GM12878 (cell line): Measurements from ENCODE around the gene CXCL9. TPM values are rescaled to one million over a fixed set of nuclear protein-coding genes. Genes with fewer than 3 reads are reported as not detected.

ENCODE experiments used
- ATAC-seq: fragments of 200-7000 bp; cut with Tn5 transposase; 3 replicates; pipeline ENCODE4 v1.9.1; 2020; ENCODE audit warnings: mild to moderate bottlenecking, moderate library complexity
- BruUV-seq: library from RNA; stranded (reverse); fragments of 400-500 nt; replicated peaks from 2 replicates; lab custom pipeline; 2021; lab: Mats Ljungman, UMichigan
- CTCF ChIA-PET: fragments of 300-600 bp; sonication (Branson Sonifier 250); formaldehyde crosslinking; extraction: SDS; loops from one replicate; lab custom pipeline; 2021; ENCODE audit warnings: inconsistent platforms; lab: Yijun Ruan, JAX
- POLR2A ChIA-PET: fragments of 350-600 bp; formaldehyde crosslinking; extraction: SDS; loops from one replicate; lab custom pipeline; 2021; ENCODE audit warnings: inconsistent platforms; lab: Charles Lee
- RAD21 ChIA-PET: fragments of 300-600 bp; sonication (Branson Sonifier 250); formaldehyde crosslinking; loops from one replicate; lab custom pipeline; 2023; ENCODE audit warnings: antibody characterized with exemption; ENCODE audit not compliant: unreplicated experiment; lab: Charles Lee
- SMC1A ChIA-PET: fragments of 300-600 bp; sonication (Branson Sonifier 250); formaldehyde crosslinking; loops from one replicate; lab custom pipeline; 2023; ENCODE audit not compliant: unreplicated experiment, uncharacterized antibody; lab: Charles Lee
- DNase-seq: peaks from one replicate; pipeline ENCODE4 v3.0.0-alpha.2; 2011; ENCODE audit warnings: low read depth, low spot score
- FAIRE-seq: peaks from 3 replicates; lab custom pipeline; 2011; peaks lifted over from hg19 to GRCh38; lab: Jason Lieb, UNC
- H2AFZ ChIP-seq: 2 replicates; pipeline ENCODE4 v1.6.0; 2011; ENCODE audit warnings: low read depth, low read length, control low read depth; ENCODE audit not compliant: control insufficient read depth
- H3K27ac ChIP-seq: 2 replicates; pipeline ENCODE4 v1.5.1; 2011; ENCODE audit warnings: control low read depth; ENCODE audit not compliant: control insufficient read depth, insufficient read depth
- H3K27me3 ChIP-seq, 2 experiments: replicated peaks in 1 of 2; 2 replicates each; pipeline versions ENCODE4 v1.6.0 to v1.6.1; 2011; ENCODE audit warnings: low read length in 1 of 2; ENCODE audit not compliant: control insufficient read depth in 2 of 2, insufficient read depth in 2 of 2
- H3K36me3 ChIP-seq, 2 experiments: 2 replicates each; pipeline ENCODE4 v1.5.1; 2011; ENCODE audit warnings: low read length in 1 of 2; ENCODE audit not compliant: control insufficient read depth in 2 of 2, insufficient read depth in 2 of 2
- H3K4me1 ChIP-seq: 2 replicates; pipeline ENCODE4 v1.6.1; 2011; ENCODE audit warnings: mild to moderate bottlenecking, low read length, moderate library complexity, mixed read lengths; ENCODE audit not compliant: control insufficient read depth, insufficient read depth
- H3K4me2 ChIP-seq: 2 replicates; pipeline ENCODE4 v1.6.0; 2011; ENCODE audit warnings: control low read depth; ENCODE audit not compliant: control insufficient read depth, insufficient read depth
- H3K4me3 ChIP-seq: fragments of 200-600 bp; sonication (generic); 2 replicates; pipeline ENCODE4 v1.5.1; 2016
- H3K79me2 ChIP-seq: 2 replicates; pipeline ENCODE4 v1.6.0; 2011; ENCODE audit warnings: low read length; ENCODE audit not compliant: control insufficient read depth, insufficient read depth
- H3K9ac ChIP-seq: 2 replicates; pipeline ENCODE4 v1.8.0; 2011; ENCODE audit warnings: low read length, control low read depth, mixed read lengths; ENCODE audit not compliant: control insufficient read depth, insufficient read depth
- H3K9me3 ChIP-seq: replicated peaks from 3 replicates; pipeline ENCODE4 v1.5.1; 2011; ENCODE audit warnings: mild to moderate bottlenecking, low read length; ENCODE audit not compliant: control insufficient read depth, insufficient read depth
- H4K20me1 ChIP-seq: 2 replicates; pipeline ENCODE4 v1.6.0; 2011; ENCODE audit not compliant: control insufficient read depth, insufficient read depth
- RBBP5 ChIP-seq: fragments of 200-600 bp; sonication (generic); conservative IDR thresholded peaks from 2 replicates; pipeline ENCODE4 v1.6.1; 2016
- SREBF1 ChIP-seq: IDR thresholded peaks from 2 replicates; pipeline ENCODE4 v1.6.1; 2012; ENCODE audit warnings: mild to moderate bottlenecking, low read length
- TCF12 ChIP-seq: IDR thresholded peaks from 2 replicates; pipeline ENCODE4 v1.6.1; 2011; ENCODE audit warnings: low read depth, mild to moderate bottlenecking, low read length
- YBX1 ChIP-seq: fragments of 450-650 bp; IDR thresholded peaks from 2 replicates; pipeline ENCODE4 v1.6.1; 2016; ENCODE audit warnings: antibody characterized with exemption
- WGBS: methylation state at CpG from one replicate; pipeline ENCODE4 v1.1.6; 2016; ENCODE audit warnings: low lambda C conversion rate; ENCODE audit not compliant: insufficient replicate concordance, insufficient coverage; ENCODE audit errors: missing lambda C conversion rate; 5-methylcytosine and 5-hydroxymethylcytosine counted together
- in situ Hi-C: fragments of 300-500 bp; cut with MboI; formaldehyde crosslinking; loops from 9 replicates; pipeline ENCODE4 v1.14.3; 2018; ENCODE audit warnings: mixed read lengths
- intact Hi-C: fragments of 100-400 bp; cut with micrococcal nuclease; formaldehyde crosslinking; loops from one replicate; pipeline ENCODE4 v1.14.2; 2022; ENCODE audit not compliant: unreplicated experiment
- polyA plus RNA-seq, 11 experiments: library from polyadenylated mRNA; depleted of rRNA in 4 of 11; unstranded in 6 of 11; stranded (reverse) in 5 of 11; fragments of >200 nt; fragmentation: Nextera tagmentation in 4 of 11; fragmentation: Illumina TruSeq in 1 of 11; extraction: Ambion mirVana in 4 of 11; extraction: Trizol in 1 of 11; gene quantifications; 1 replicate in 1 of 11; 2 replicates in 10 of 11; pipeline versions ENCODE4 v1.2.1 to v1.2.3, GENCODE V29; 2011 to 2016; ENCODE audit warnings: inconsistent platforms in 2 of 11, missing spikeins in 2 of 11, low read depth in 1 of 11
- total RNA-seq, 4 experiments: library from RNA; depleted of rRNA in 3 of 4; stranded (reverse); fragments of >200 nt in 3 of 4; fragmentation: Illumina TruSeq in 1 of 4; extraction: Trizol in 1 of 4; gene quantifications; 2 replicates each; pipeline versions ENCODE4 v1.2.1 to v1.2.3, GENCODE V29; 2013 to 2021
- TF ChIP-seq, protein P1 (sequence below): IDR thresholded peaks from 2 replicates; pipeline ENCODE4 v1.6.1; 2012; ENCODE audit warnings: low read depth, low read length, improper control_type of control experiment
- TF ChIP-seq, protein P2 (sequence below): IDR thresholded peaks from 2 replicates; pipeline ENCODE4 v1.6.1; 2012; ENCODE audit warnings: improper control_type of control experiment, low read depth, low read length; ENCODE audit not compliant: insufficient replicate concordance

CXCL9 gene
- total and polyA plus RNA-seq, 10 of the 15 experiments (the other 5 are each of a cell fraction or from before 2014, with no cell fraction given): 0.03 to 0.46 (median 0.22) TPM; not detected in 1

DNA sequence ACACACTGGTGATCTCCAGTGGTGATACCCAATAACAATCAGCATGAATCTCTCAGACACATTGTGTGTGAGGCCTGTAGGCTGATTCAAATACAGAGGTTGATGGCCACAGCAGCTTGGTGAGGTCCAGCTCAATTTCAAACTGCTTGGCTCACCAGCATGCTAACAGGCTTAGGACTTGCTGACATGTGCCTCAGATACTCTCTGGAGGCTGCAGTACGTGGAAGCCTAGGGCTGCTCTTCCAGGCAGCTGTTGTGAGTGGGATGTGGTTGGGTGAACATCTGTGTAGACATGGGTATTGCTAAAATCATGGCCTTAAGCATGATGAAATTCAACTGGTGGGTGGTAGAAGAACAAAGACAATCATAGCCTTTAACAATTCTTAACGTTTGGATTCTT, 4.3 kb downstream of the CXCL9 start:
- ChIA-PET CTCF (interaction anchor here (1.1 kb wide), 1 partner anchor 64 kb away, joined by 3 read pairs; no protein-coding TSS in a partner anchor), POLR2A (no interaction called here), RAD21 (no interaction called here), SMC1A (interaction anchor here (1.5 kb wide), 1 partner anchor 61 kb away, joined by 5 read pairs; no protein-coding TSS in a partner anchor)
- no peaks in the 10 kb centered on the region for H3K4me1 ChIP-seq
- no peak overlapping the region for H3K27ac ChIP-seq
- no peak for FAIRE-seq
- 2% methylated on average over 2 of the region's 2 CpGs for WGBS
- H3K4me2 ChIP-seq: no peak overlapping the region
- no peak overlapping the region for H2AFZ ChIP-seq
- no peak for DNase-seq
- H3K27me3 ChIP-seq: peaks cover 5 to 8% of the 10 kb centered on the region in 2 experiments; a peak in 2 of 4 replicates
- H3K79me2 ChIP-seq: no peaks in the 10 kb centered on the region
- intact Hi-C loops: no loop called here
- H3K9ac ChIP-seq: no peak overlapping the region
- no peaks in the 10 kb centered on the region for H4K20me1 ChIP-seq
- H3K36me3 ChIP-seq: no peaks in the 10 kb centered on the region
- H3K9me3 ChIP-seq: no peaks in the 10 kb centered on the region; the same call in 2 of the 3 replicates
- TF ChIP-seq TCF12 (peak; percentile 49; the same call in 1 of the 2 replicates), RBBP5 (no peak), YBX1 (no peak), SREBF1 (no peak)
- TF ChIP-seq, protein P1, sequence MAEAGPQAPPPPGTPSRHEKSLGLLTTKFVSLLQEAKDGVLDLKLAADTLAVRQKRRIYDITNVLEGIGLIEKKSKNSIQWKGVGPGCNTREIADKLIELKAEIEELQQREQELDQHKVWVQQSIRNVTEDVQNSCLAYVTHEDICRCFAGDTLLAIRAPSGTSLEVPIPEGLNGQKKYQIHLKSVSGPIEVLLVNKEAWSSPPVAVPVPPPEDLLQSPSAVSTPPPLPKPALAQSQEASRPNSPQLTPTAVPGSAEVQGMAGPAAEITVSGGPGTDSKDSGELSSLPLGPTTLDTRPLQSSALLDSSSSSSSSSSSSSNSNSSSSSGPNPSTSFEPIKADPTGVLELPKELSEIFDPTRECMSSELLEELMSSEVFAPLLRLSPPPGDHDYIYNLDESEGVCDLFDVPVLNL: no peak
- TF ChIP-seq, protein P2, sequence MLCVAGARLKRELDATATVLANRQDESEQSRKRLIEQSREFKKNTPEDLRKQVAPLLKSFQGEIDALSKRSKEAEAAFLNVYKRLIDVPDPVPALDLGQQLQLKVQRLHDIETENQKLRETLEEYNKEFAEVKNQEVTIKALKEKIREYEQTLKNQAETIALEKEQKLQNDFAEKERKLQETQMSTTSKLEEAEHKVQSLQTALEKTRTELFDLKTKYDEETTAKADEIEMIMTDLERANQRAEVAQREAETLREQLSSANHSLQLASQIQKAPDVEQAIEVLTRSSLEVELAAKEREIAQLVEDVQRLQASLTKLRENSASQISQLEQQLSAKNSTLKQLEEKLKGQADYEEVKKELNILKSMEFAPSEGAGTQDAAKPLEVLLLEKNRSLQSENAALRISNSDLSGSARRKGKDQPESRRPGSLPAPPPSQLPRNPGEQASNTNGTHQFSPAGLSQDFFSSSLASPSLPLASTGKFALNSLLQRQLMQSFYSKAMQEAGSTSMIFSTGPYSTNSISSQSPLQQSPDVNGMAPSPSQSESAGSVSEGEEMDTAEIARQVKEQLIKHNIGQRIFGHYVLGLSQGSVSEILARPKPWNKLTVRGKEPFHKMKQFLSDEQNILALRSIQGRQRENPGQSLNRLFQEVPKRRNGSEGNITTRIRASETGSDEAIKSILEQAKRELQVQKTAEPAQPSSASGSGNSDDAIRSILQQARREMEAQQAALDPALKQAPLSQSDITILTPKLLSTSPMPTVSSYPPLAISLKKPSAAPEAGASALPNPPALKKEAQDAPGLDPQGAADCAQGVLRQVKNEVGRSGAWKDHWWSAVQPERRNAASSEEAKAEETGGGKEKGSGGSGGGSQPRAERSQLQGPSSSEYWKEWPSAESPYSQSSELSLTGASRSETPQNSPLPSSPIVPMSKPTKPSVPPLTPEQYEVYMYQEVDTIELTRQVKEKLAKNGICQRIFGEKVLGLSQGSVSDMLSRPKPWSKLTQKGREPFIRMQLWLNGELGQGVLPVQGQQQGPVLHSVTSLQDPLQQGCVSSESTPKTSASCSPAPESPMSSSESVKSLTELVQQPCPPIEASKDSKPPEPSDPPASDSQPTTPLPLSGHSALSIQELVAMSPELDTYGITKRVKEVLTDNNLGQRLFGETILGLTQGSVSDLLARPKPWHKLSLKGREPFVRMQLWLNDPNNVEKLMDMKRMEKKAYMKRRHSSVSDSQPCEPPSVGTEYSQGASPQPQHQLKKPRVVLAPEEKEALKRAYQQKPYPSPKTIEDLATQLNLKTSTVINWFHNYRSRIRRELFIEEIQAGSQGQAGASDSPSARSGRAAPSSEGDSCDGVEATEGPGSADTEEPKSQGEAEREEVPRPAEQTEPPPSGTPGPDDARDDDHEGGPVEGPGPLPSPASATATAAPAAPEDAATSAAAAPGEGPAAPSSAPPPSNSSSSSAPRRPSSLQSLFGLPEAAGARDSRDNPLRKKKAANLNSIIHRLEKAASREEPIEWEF: no peak
- in situ Hi-C loops: no loop called here
- no TSS peak for BruUV-seq
- no peak overlapping the region for H3K4me3 ChIP-seq
- no peak for ATAC-seq
